GM19025 (cell line): ENCODE data around the gene RPL18.
A peak's percentile ranks its signal among the peaks of the same experiment; 100 is the strongest.
"Not testable (repeated sequence)": the region's sequence is repeated elsewhere in the genome, so short reads cannot be mapped to it uniquely, and the experiment has no call there.

Experiments used
- ATAC-seq: cut with Tn5 transposase; IDR thresholded peaks from one replicate; pipeline ENCODE4 v1.9.1; 2021; ENCODE audit warnings: mild to moderate bottlenecking, low read depth, moderate library complexity; ENCODE audit not compliant: unreplicated experiment

RPL18 gene

DNA sequence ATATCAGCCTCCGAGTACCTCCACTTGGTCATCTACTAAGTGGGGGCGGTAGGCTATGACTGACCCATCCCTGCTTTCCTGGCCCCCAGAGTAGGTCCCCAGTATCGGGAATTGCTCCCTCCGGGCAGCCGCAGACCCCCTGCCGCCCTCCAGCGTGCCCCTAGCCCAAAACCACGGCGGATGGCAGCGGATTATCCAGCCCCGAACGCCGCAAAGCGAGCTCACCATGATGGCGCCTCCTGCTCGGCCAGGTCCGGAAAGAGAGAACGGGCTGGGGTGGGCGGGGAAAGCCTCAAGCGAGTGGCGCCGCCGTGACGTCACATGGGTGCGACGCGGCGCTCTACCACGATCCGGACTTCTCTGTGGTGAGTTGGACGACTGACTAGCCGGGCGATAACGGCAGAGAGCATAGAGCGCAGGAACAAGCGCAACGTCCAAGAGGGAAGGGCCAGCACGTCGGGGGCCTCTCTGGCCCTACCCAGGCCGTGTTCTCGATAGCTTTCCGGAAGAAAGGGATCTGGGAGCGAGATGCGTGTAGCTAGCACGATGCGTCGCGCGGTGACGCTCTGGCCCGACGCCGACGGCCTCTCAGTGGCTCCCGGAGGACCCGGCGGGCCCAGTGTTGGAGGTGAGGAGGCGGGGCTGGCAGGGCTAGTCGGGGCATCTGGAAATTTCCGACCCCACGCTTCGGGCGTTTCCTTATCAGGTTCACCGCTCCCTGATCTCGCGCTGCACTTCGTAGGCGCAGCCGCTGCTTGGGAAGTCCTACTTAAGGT is at the start of gene RPL18, which contains the start of gene SPHK2:
Gene RPL18 (minus strand): TSS at position 263 of the 776 bp plus-strand sequence. CDS start 35 bp downstream, at position 228.
Gene SPHK2 (plus strand): TSS at position 591 of the 776 bp plus-strand sequence. CDS start 1,009 bp downstream, outside the sequence.
- peak; percentile 79 for ATAC-seq

DNA sequence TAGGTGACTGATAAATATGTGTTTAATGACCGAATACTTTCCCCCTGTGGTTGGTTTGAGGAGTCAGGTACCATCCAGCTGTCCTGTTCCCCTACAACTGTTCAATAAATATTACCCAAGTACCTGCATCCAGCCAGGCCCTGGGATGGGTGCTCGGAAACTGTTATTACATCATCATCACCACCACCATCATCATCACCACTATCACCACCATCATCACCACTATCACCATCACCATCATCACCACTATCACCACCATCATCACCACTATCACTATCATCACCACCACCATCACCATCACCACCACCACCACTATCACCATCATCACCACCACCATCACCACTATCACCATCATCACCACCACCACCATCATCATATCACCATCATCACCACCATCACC is 49.8 kb upstream of the RPL18 start:
- ATAC-seq: no peak

- ATAC-seq: no peak
Measured at GRCh38 chr19:48668332-48668731, 49.4 kb upstream of the RPL18 start.

DNA sequence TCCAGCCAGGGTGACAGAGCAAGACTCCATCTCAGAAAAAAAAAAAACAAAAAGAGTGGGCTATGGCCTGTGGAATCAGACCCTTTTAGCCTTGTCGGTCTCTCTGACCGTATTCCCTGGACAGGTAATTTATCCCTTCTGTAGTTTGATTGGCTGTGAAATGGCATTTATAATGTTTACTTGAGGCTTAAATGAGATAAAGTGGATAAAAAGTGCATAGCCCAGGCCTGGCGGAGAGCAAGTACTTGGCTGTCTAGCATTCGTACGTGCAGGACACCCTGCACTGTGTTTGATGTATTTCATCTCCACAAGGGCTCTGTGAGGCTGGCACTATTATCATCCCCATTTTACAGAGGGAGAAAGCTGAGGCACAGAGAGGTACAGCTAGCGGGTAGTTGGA is 46.8 kb upstream of the RPL18 start:
- ATAC-seq: no peak

DNA sequence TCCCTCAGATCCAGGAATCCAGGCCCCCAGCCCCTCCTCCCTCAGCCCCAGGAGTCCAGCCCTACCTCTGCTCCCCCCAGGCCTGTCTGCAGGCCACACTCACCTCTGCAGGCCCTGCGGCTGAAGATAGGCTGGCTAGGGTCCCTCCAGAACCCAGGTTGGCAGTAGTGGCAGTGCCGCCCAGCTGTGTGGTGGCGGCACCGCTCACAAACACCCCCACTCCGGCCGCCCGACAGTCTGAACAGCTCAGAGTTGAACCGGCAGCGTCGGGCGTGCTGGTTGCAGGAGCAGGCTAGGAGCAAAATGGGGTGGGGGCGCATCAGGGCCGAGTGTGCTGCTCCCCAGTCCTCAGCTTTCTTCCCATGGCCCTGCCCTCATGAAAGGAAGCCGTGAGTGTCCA is 45.5 kb upstream of the RPL18 start:
- no peak for ATAC-seq

DNA sequence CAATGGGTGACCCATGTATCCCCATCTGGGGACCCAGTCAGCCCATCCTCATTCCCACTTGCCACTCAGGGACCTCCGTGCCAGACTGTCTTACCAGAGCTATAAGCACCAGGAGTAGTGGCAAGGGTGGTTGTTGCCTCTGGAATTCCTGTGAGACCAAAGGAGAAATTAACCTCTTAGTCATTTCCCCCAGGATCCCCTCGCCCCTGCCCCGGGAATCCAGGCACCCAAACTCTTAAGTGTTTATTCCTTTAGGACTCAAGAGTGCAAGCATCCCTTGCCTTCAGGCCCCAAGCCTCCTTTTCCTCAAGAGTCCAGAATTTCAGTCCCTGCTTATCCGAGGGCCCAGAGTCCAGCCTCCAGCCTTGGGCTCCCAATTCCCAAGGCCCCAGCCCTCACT is 44.7 kb upstream of the RPL18 start:
- no peak for ATAC-seq

GRCh38 chr19:48661711-48662090 is 42.7 kb upstream of the RPL18 start:
- no peak for ATAC-seq

- ATAC-seq: peak; percentile 82
Measured at GRCh38 chr19:48660852-48661710, 42.1 kb upstream of the RPL18 start.

DNA sequence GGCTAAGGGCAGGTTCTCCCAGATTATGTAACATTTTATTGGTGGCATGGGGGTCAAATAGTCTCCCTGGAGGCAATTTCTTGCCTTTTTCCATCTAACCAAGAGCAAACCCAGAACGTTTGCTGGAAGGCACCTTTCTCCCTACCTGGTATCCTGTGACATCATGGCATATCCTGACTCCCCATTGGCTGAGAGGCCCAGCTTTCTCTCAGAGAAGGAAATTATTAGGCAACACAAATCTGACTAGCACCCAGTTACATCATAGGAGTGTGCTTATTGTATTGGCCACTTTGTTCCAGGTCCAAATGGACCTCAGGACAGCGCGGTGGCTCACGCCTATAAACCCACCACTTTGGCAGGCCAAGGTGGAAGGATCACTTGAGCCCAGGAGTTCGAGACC is 40.8 kb upstream of the RPL18 start:
- no peak for ATAC-seq

DNA sequence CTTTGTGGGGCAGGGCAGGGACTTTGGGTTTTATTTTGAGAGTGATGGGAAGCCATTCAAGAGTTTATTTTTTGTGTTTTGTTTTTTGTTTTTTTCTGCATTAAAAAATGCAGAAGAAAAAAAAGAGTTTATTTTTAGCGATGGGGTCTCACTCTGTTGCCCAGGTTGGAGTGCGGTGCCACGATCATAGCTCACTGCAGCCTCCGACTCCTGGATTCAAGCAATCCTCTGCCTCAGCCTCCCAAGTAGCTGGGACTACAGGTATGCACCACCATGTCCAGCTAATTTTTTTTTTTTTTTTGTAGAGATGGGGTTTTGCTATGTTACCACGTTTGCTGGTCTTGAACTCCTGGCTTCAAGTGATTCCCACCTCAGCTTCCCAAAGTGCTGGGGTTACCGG is 39.5 kb upstream of the RPL18 start:
- ATAC-seq: no peak

DNA sequence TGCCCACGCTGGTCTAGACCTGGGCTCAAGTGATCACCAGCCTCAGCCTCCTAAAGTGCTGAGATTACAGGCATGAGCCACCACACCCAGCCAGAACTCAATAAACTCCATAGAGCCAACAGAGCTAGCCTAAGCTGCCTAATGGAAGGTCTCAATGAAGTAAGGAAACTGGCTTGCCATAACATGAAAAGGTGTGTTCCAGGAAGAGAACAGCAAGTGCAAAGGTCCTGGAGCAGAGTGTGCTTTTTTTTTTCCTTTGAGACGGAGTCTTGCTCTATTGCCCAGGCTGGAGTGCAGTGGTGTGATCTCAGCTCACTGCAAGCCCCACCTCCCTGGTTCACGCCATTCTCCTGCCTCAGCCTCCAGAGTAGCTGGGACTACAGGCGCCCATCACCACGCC is 38.9 kb upstream of the RPL18 start:
- not testable (repeated sequence) for ATAC-seq

DNA sequence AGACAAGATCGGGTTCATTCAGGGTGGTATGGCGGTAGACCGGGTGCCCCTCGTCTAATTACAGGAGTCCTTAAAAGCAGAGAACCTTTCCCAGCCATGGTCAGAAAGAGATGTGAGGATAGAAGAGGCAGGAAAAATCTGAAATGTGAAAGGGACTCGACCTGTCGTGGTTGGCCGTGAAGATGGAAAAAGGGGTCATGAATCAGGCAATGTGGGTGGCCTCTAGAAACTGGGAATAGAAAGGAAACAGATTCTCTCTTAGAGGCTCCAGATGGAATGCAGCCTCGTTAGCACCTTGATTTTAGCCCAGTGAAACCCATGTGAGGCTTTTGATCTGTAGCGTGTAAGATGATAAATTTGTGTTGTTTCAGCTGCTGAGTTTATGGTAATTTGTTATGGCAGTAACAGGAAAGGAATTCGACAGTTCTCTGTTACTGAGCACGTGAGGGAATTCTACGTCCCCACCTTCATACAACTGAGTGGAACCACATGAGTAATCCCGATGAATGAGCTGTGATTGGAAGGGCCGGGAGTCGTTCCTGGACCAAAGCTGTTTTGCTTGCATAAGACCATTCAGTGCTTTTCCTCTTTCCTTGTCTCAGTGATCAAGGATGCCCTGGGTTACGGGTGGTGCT is 38.0 kb upstream of the RPL18 start:
- ATAC-seq: no peak

- no peak for ATAC-seq
Measured at GRCh38 chr19:48654299-48655059, 35.5 kb upstream of the RPL18 start.

GRCh38 chr19:48651683-48652048 is 32.7 kb upstream of the RPL18 start:
- ATAC-seq: no peak

- ATAC-seq: no peak
Measured at GRCh38 chr19:48650974-48651682, 32.1 kb upstream of the RPL18 start.

- ATAC-seq: no peak
Measured at GRCh38 chr19:48648134-48648533, 29.2 kb upstream of the RPL18 start.

GRCh38 chr19:48646722-48647216 is 27.8 kb upstream of the RPL18 start:
- ATAC-seq: no peak

- ATAC-seq: peak; percentile 82
Measured at GRCh38 chr19:48646001-48646721, 27.2 kb upstream of the RPL18 start, which contains the start of gene CA11. Gene CA11 (minus strand): TSS chr19:48646187. CDS start chr19:48645632, 555 bp downstream.

GRCh38 chr19:48645620-48646000 is 26.6 kb upstream of the RPL18 start:
- no peak for ATAC-seq
